K562 (cell line): Measurements from ENCODE around the gene RPL22. TPM values are rescaled to one million over a fixed set of nuclear protein-coding genes. Genes with fewer than 3 reads are reported as not detected.

Experiments used
- ATAC-seq: fragments of 200-7000 bp; cut with Tn5 transposase; 3 replicates; pipeline ENCODE4 v1.9.1; 2020; ENCODE audit warnings: moderate library complexity
- BruUV-seq: library from RNA; stranded (reverse); fragments of 400-500 nt; replicated peaks from 2 replicates; lab custom pipeline; 2021; lab: Mats Ljungman, UMichigan
- CTCF ChIA-PET: fragments of 300-600 bp; formaldehyde crosslinking; extraction: SDS; loops from one replicate; lab custom pipeline; 2021; ENCODE audit warnings: low intra/inter-chr PET ratio; lab: Yijun Ruan, JAX
- POLR2A ChIA-PET: fragments of 300-600, 350-650 bp; sonication (Branson Sonifier 250); formaldehyde crosslinking; extraction: SDS; loops from one replicate; lab custom pipeline; 2021; ENCODE audit warnings: antibody characterized with exemption, inconsistent platforms; lab: Yijun Ruan, JAX
- DNase-seq, 4 experiments: peaks; one replicate each; pipeline versions ENCODE4 v3.0.0 to v3.0.0-alpha.2; 2011 to 2018; ENCODE audit warnings: low spot score in 3 of 4, mixed read lengths in 3 of 4; ENCODE audit errors: extremely low read depth in 1 of 4
- FAIRE-seq: peaks from 2 replicates; lab custom pipeline; 2011; peaks lifted over from hg19 to GRCh38; lab: Jason Lieb, UNC
- H2AFZ ChIP-seq: 2 replicates; pipeline ENCODE4 v1.6.0; 2011; ENCODE audit warnings: low read depth, low read length, control low read depth, inconsistent platforms
- H3K27ac ChIP-seq: fragments of 200-600 bp; 3 replicates; pipeline ENCODE4 v1.8.0; 2011; ENCODE audit warnings: low read depth, mild to moderate bottlenecking, control low read depth, inconsistent platforms, low read length, moderate library complexity, mixed read lengths; ENCODE audit errors: extremely low read depth
- H3K27me3 ChIP-seq, 2 experiments: fragments of 300-600 bp in 1 of 2; 2 replicates in 1 of 2; 3 replicates in 1 of 2; pipeline versions ENCODE4 v1.6.0 to v1.8.0; 2011; ENCODE audit warnings: inconsistent platforms in 2 of 2, low read length in 2 of 2, mild to moderate bottlenecking in 1 of 2, mixed read lengths in 1 of 2, moderate library complexity in 1 of 2; ENCODE audit not compliant: control insufficient read depth in 2 of 2, insufficient read depth in 2 of 2
- H3K36me3 ChIP-seq: fragments of 300-600 bp; 3 replicates; pipeline ENCODE4 v1.8.0; 2011; ENCODE audit warnings: mild to moderate bottlenecking, low read length, inconsistent platforms; ENCODE audit not compliant: control insufficient read depth, insufficient read depth
- H3K4me1 ChIP-seq, 2 experiments: fragments of 200-600 bp in 1 of 2; replicated peaks in 1 of 2; 2 replicates in 1 of 2; 3 replicates in 1 of 2; pipeline versions ENCODE4 v1.5.1 to v1.8.0; 2011; ENCODE audit warnings: inconsistent platforms in 2 of 2, low read length in 2 of 2, mild to moderate bottlenecking in 1 of 2, mixed read lengths in 1 of 2, moderate library complexity in 1 of 2; ENCODE audit not compliant: control insufficient read depth in 2 of 2, insufficient read depth in 2 of 2
- H3K4me2 ChIP-seq: 2 replicates; pipeline ENCODE4 v1.6.1; 2011; ENCODE audit warnings: low read length, control low read depth, inconsistent platforms, mixed read lengths; ENCODE audit not compliant: insufficient read depth
- H3K4me3 ChIP-seq: fragments of 200-600 bp; sonication (generic), shearing (Covaris generic); 2 replicates; pipeline ENCODE4 v1.5.1; 2016; ENCODE audit warnings: control low read depth, inconsistent platforms
- H3K79me2 ChIP-seq: fragments of 200-600 bp; 3 replicates; pipeline ENCODE4 v1.8.0; 2011; ENCODE audit warnings: low read length, inconsistent platforms; ENCODE audit not compliant: control insufficient read depth, insufficient read depth
- H3K9ac ChIP-seq, 2 experiments: 2 replicates each; pipeline versions ENCODE4 v1.6.0 to v1.6.1; 2011; ENCODE audit warnings: low read depth in 2 of 2, low read length in 2 of 2, control low read depth in 1 of 2, inconsistent platforms in 1 of 2, mild to moderate bottlenecking in 1 of 2, mixed read lengths in 1 of 2; ENCODE audit not compliant: insufficient read depth in 1 of 2
- H3K9me1 ChIP-seq: one replicate; pipeline ENCODE4 v1.6.0; 2011; ENCODE audit warnings: inconsistent platforms, mild to moderate bottlenecking, low read length, moderate library complexity; ENCODE audit not compliant: control insufficient read depth, insufficient read depth
- H3K9me3 ChIP-seq: replicated peaks from 2 replicates; pipeline ENCODE4 v1.5.1; 2011; ENCODE audit warnings: low read depth, low read length, inconsistent platforms; ENCODE audit not compliant: control insufficient read depth, insufficient read depth
- H4K20me1 ChIP-seq: replicated peaks from 2 replicates; pipeline ENCODE4 v1.6.1; 2011; ENCODE audit warnings: low read length, inconsistent platforms, mixed read lengths; ENCODE audit not compliant: control insufficient read depth, insufficient read depth
- GATAD2B ChIP-seq: fragments of 450-650 bp; IDR thresholded peaks from 2 replicates; pipeline ENCODE4 v1.6.1; 2017; ENCODE audit warnings: mild to moderate bottlenecking, borderline replicate concordance
- MYC ChIP-seq, 2 experiments: fragments of 250-450 bp in 1 of 2; sonication (Bioruptor Pico) in 1 of 2; IDR thresholded peaks; 2 replicates each; pipeline versions ENCODE4 v1.5.1 to v1.6.1; 2012 to 2021; ENCODE audit warnings: low read depth in 2 of 2, borderline replicate concordance in 1 of 2, improper control_type of control experiment in 1 of 2, low read length in 1 of 2, mild to moderate bottlenecking in 1 of 2, moderate library complexity in 1 of 2
- POLR2B ChIP-seq: fragments of 450-650 bp; IDR thresholded peaks from 2 replicates; pipeline ENCODE4 v1.6.1; 2018; ENCODE audit warnings: low read depth; ENCODE audit not compliant: partially characterized antibody
- ZBTB1 ChIP-seq: sonication (generic); formaldehyde crosslinking; IDR thresholded peaks from 2 replicates; pipeline ENCODE4 v1.8.1; 2023; ENCODE audit warnings: missing genetic modification reagents, low read depth, mild to moderate bottlenecking, borderline replicate concordance
- ZNF695 ChIP-seq: fragments of 450-650 bp; formaldehyde crosslinking; IDR thresholded peaks from 2 replicates; pipeline ENCODE4 v1.4.0; 2020; ENCODE audit warnings: mild to moderate bottlenecking, moderate library complexity
- WGBS: fragments of 100-300 bp; shearing (Covaris generic); methylation state at CpG from one replicate; pipeline ENCODE4 v1.1.6; 2016; ENCODE audit warnings: low coverage, mixed read lengths; ENCODE audit not compliant: insufficient coverage; ENCODE audit errors: missing lambda C conversion rate; 5-methylcytosine and 5-hydroxymethylcytosine counted together
- in situ Hi-C: fragments of 300-500 bp; cut with MboI; formaldehyde crosslinking; loops from 4 replicates; pipeline ENCODE4 v1.15.0; 2018; ENCODE audit warnings: inconsistent platforms, mixed read lengths
- intact Hi-C: fragments of 100-400 bp; cut with micrococcal nuclease; formaldehyde crosslinking; loops from 2 replicates; pipeline ENCODE4 v1.14.2; 2022
- polyA plus RNA-seq, 8 experiments: library from polyadenylated mRNA; depleted of rRNA in 4 of 8; stranded (reverse) in 5 of 8; unstranded in 3 of 8; fragments of >200 nt; fragmentation: Nextera tagmentation in 2 of 8; fragmentation: Illumina TruSeq in 1 of 8; extraction: Ambion mirVana in 2 of 8; extraction: Trizol in 1 of 8; gene quantifications; 2 replicates each; pipeline versions ENCODE4 v1.2.1 to v1.2.3, GENCODE V29; 2011 to 2014; ENCODE audit warnings: inconsistent platforms in 1 of 8, missing spikeins in 1 of 8
- total RNA-seq, 7 experiments: library from RNA; depleted of rRNA in 6 of 7; stranded (reverse); fragments of >200 nt in 6 of 7; fragmentation: Illumina TruSeq in 2 of 7; extraction: Trizol in 2 of 7; gene quantifications; 2 replicates each; pipeline versions ENCODE4 v1.2.1 to v1.2.3, GENCODE V29; 2011 to 2021; ENCODE audit warnings: low replicate concordance in 1 of 7
- TF ChIP-seq, protein P1 (sequence below): fragments of 250-450 bp; sonication (Bioruptor Pico); IDR thresholded peaks from 2 replicates; pipeline ENCODE4 v1.9.0; 2021; ENCODE audit warnings: mild to moderate bottlenecking, inconsistent platforms
- TF ChIP-seq, protein P2 (sequence below): fragments of 450-650 bp; formaldehyde crosslinking; IDR thresholded peaks from 2 replicates; pipeline ENCODE4 v1.4.0; 2020; ENCODE audit warnings: mild to moderate bottlenecking, moderate library complexity
- TF ChIP-seq, protein P3 (sequence below): fragments of 200-800 bp; sonication (Bioruptor generic); IDR thresholded peaks from 2 replicates; pipeline ENCODE4 v1.6.1; 2017; ENCODE audit warnings: missing genetic modification characterization, missing compliant biosample characterization

Gene RPL22
- total and polyA plus RNA-seq, 9 of the 15 experiments (the other 6 are each of a cell fraction or from before 2014, with no cell fraction given): 467 to 1,165 (median 607) TPM

DNA sequence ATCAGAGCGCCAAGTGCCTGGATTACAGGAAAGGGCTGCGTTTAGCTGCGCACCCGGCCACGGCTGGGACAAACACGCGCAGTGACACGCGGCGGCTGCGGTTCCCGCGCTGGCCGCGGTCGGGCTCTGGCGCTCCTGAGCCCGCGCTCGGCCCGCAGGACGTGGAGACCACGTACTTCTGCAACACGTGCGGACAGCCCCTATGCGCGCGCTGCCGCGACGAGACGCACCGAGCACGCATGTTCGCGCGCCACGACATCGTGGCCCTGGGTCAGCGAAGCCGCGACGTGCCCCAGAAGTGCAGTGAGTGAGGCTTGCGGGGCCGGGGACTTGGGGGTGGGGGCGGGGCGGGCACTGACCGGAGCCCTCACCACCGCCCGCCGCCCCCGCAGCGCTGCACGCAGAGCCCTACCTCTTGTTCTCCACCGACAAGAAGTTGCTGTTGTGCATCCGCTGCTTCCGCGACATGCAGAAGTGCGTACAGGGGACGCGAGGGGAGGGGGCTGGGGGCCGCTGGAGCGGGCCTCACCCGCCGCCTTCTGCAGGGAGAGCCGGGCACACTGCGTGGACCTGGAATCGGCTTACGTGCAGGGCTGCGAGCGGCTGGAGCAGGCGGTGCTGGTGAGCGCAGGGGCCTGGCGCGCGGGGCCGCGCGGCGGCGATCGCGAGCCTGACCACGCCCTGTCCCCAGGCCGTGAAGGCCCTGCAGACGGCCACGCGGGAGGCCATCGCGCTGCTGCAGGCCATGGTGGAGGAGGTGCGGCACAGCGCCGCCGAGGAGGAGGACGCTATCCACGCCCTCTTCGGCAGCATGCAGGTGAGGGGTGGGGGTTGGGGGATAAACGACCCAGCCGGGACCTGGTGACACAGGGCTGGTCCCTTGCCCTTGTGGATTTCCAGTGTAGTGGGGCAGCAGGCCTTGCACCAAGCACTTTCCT is 9.6 kb upstream of the RPL22 start:
- Histone ChIP-seq H3K9me1 (peaks cover 4% of the 10 kb centered on the region), H3K4me1 (peaks cover 14 to 81% of the 10 kb centered on the region in 2 experiments; a peak in 4 of 5 replicates), H3K27ac (peak overlapping the region; percentile 75), H3K9me3 (no peaks in the 10 kb centered on the region), H3K4me3 (peak overlapping the region; percentile 41), H3K4me2 (peak overlapping the region; percentile 71), H2AFZ (peak overlapping the region; percentile 86), H3K27me3 (no peaks in the 10 kb centered on the region), H3K9ac (peak overlapping the region; percentile 68 to 95), H4K20me1 (no peaks in the 10 kb centered on the region), H3K79me2 (peaks cover 56% of the 10 kb centered on the region), H3K36me3 (peaks cover 54% of the 10 kb centered on the region; the same call in 2 of the 3 replicates)
- in situ Hi-C loops (no loop called here), intact Hi-C loops (no loop called here)
- FAIRE-seq (no peak), DNase-seq (peak; percentile 79 to 82 (median 80)), ATAC-seq (peak; percentile 68)
- 39% methylated on average over 53 of the region's 99 CpGs for WGBS
- CTCF ChIA-PET: no interaction called here
- POLR2A ChIA-PET: interaction anchor here (0.7 to 1.7 kb wide), 5 partner anchors 9 to 31 kb away, joined by 3 to 6 read pairs (median 3); partner anchors contain the start of gene ICMT
- BruUV-seq: no TSS peak
- TF ChIP-seq GATAD2B (0 out of 2 replicates have a peak, but pooled peaks have one; percentile 10), POLR2B (peak; percentile 33), ZNF695 (CRISPR knock-in tag) (no peak), MYC (IDR thresholded peaks at IDR 0.05; ENCODE audit: low read depth, low read length) (peak; percentile 93), MYC (CRISPR knock-in tag; IDR thresholded peaks at IDR 0.05; ENCODE audit: borderline replicate concordance, low read depth) (no peak), ZBTB1 (peak; percentile 19; the same call in 1 of the 2 replicates)
- TF ChIP-seq, protein P1, sequence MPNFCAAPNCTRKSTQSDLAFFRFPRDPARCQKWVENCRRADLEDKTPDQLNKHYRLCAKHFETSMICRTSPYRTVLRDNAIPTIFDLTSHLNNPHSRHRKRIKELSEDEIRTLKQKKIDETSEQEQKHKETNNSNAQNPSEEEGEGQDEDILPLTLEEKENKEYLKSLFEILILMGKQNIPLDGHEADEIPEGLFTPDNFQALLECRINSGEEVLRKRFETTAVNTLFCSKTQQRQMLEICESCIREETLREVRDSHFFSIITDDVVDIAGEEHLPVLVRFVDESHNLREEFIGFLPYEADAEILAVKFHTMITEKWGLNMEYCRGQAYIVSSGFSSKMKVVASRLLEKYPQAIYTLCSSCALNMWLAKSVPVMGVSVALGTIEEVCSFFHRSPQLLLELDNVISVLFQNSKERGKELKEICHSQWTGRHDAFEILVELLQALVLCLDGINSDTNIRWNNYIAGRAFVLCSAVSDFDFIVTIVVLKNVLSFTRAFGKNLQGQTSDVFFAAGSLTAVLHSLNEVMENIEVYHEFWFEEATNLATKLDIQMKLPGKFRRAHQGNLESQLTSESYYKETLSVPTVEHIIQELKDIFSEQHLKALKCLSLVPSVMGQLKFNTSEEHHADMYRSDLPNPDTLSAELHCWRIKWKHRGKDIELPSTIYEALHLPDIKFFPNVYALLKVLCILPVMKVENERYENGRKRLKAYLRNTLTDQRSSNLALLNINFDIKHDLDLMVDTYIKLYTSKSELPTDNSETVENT (CRISPR knock-in tag): 0 out of 2 replicates have a peak, but pooled peaks have one; percentile 39
- TF ChIP-seq, protein P2, sequence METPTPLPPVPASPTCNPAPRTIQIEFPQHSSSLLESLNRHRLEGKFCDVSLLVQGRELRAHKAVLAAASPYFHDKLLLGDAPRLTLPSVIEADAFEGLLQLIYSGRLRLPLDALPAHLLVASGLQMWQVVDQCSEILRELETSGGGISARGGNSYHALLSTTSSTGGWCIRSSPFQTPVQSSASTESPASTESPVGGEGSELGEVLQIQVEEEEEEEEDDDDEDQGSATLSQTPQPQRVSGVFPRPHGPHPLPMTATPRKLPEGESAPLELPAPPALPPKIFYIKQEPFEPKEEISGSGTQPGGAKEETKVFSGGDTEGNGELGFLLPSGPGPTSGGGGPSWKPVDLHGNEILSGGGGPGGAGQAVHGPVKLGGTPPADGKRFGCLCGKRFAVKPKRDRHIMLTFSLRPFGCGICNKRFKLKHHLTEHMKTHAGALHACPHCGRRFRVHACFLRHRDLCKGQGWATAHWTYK (CRISPR knock-in tag): no peak
- TF ChIP-seq, protein P3, sequence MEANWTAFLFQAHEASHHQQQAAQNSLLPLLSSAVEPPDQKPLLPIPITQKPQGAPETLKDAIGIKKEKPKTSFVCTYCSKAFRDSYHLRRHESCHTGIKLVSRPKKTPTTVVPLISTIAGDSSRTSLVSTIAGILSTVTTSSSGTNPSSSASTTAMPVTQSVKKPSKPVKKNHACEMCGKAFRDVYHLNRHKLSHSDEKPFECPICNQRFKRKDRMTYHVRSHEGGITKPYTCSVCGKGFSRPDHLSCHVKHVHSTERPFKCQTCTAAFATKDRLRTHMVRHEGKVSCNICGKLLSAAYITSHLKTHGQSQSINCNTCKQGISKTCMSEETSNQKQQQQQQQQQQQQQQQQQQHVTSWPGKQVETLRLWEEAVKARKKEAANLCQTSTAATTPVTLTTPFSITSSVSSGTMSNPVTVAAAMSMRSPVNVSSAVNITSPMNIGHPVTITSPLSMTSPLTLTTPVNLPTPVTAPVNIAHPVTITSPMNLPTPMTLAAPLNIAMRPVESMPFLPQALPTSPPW (CRISPR knock-in tag): peak; percentile 28; the same call in 1 of the 2 replicates
